Urinary bladder (tissue), 4 donors: Measurements from ENCODE around the gene VN1R2. TPM values are rescaled to one million over a fixed set of nuclear protein-coding genes. Genes with fewer than 3 reads are reported as not detected.
"Not testable (repeated sequence)": the region's sequence is repeated elsewhere in the genome, so short reads cannot be mapped to it uniquely, and the experiment has no call there.

Experiments
- DNase-seq: peaks from one replicate; pipeline ENCODE4 v3.0.0-alpha.2; 2015; ENCODE audit errors: extremely low spot score
- H3K27ac ChIP-seq: one replicate; pipeline ENCODE4 v1.5.1; 2013; ENCODE audit warnings: low read depth, mild to moderate bottlenecking, moderate library complexity
- H3K36me3 ChIP-seq: one replicate; pipeline ENCODE4 v1.6.1; 2013; ENCODE audit warnings: mild to moderate bottlenecking, moderate library complexity; ENCODE audit not compliant: insufficient read depth
- H3K4me1 ChIP-seq: one replicate; pipeline ENCODE4 v1.6.1; 2013; ENCODE audit warnings: mild to moderate bottlenecking, moderate library complexity; ENCODE audit not compliant: insufficient read depth
- H3K4me3 ChIP-seq: one replicate; pipeline ENCODE4 v1.5.1; 2013; ENCODE audit warnings: low read depth, low read length
- WGBS: extraction: QIAGEN DNeasy Blood & Tissue Kit; methylation state at CpG from one replicate; pipeline ENCODE4 v1.1.7; 2013; 5-methylcytosine and 5-hydroxymethylcytosine counted together
- polyA plus RNA-seq: library from polyadenylated mRNA; stranded (reverse); fragments of 200-250 nt; gene quantifications from one replicate; pipeline ENCODE4 v1.2.3, GENCODE V29; 2013
- total RNA-seq: library from RNA; depleted of rRNA; stranded (reverse); fragments of >200 nt; gene quantifications from one replicate; pipeline ENCODE4 v1.2.3, GENCODE V29; 2014
- donor health status: healthy with polysubstance abuse.
- donor health status: healthy.

Gene VN1R2
- not detected for total RNA-seq
- polyA plus RNA-seq: not detected

GRCh38 chr19:53257715-53258342 lies at the start of gene VN1R2:
Gene VN1R2, plus strand, starts transcription at chr19:53258292. Its CDS starts 84 bp downstream, at chr19:53258376.
- H3K4me1 ChIP-seq, H3K27ac ChIP-seq, H3K36me3 ChIP-seq, DNase-seq, H3K4me3 ChIP-seq: not testable (repeated sequence)
- 60% methylated on average over 14 of the region's 14 CpGs for WGBS

GRCh38 chr19:53211554-53211953 lies 46.5 kb upstream of the VN1R2 start:
- not testable (repeated sequence) for H3K4me3 ChIP-seq, H3K4me1 ChIP-seq, DNase-seq, H3K27ac ChIP-seq
- WGBS: 96% methylated on average over 3 of the region's 3 CpGs
- peaks cover 18% of the 10 kb centered on the region for H3K36me3 ChIP-seq

GRCh38 chr19:53212703-53213320 lies 45.3 kb upstream of the VN1R2 start:
- no peak for DNase-seq
- Histone ChIP-seq H3K36me3 (peaks cover 18% of the 10 kb centered on the region), H3K4me1 (no peaks in the 10 kb centered on the region), H3K27ac (no peak overlapping the region), H3K4me3 (no peak overlapping the region)
- 98% methylated on average over 2 of the region's 2 CpGs for whole genome bisulfite sequencing

- not testable (repeated sequence) for H3K4me1 ChIP-seq, H3K36me3 ChIP-seq, H3K4me3 ChIP-seq, DNase-seq, H3K27ac ChIP-seq
- WGBS: 97% methylated on average over 27 of the region's 28 CpGs
Observed at GRCh38 chr19:53222716-53223115, 35.4 kb upstream of the VN1R2 start.

- Histone ChIP-seq H3K4me3 (no peak overlapping the region), H3K4me1 (no peaks in the 10 kb centered on the region), H3K27ac (no peak overlapping the region), H3K36me3 (no peaks in the 10 kb centered on the region)
- 87% methylated on average over 14 of the region's 20 CpGs for WGBS
- no peak for DNase-seq
Observed at GRCh38 chr19:53224606-53225005, 33.5 kb upstream of the VN1R2 start.

GRCh38 chr19:53237114-53237777 lies 20.8 kb upstream of the VN1R2 start:
- Histone ChIP-seq H3K4me3 (no peak overlapping the region), H3K27ac (no peak overlapping the region), H3K4me1 (no peaks in the 10 kb centered on the region), H3K36me3 (peaks cover 9% of the 10 kb centered on the region)
- WGBS: 96% methylated on average over 4 of the region's 4 CpGs
- no peak for DNase-seq

GRCh38 chr19:53246498-53246897 lies 11.6 kb upstream of the VN1R2 start:
- Histone ChIP-seq H3K4me3 (no peak overlapping the region), H3K36me3 (peaks cover 7% of the 10 kb centered on the region), H3K4me1 (no peaks in the 10 kb centered on the region), H3K27ac (no peak overlapping the region)
- no peak for DNase-seq
- 93% methylated on average over 1 of the region's 1 CpG for WGBS

GRCh38 chr19:53254411-53255341 lies 3.4 kb upstream of the VN1R2 start, which contains the start of gene ZNF677:
Gene ZNF677, minus strand, starts transcription at chr19:53254873. Its CDS starts 3,323 bp downstream, at chr19:53251550.
- peak; percentile 68 for DNase-seq
- H3K27ac ChIP-seq: peak within 1 kb of the TSS; percentile 71
- peak within 1 kb of the TSS; percentile 74 for H3K4me3 ChIP-seq
- no peaks in the 10 kb centered on the region for H3K4me1 ChIP-seq
- H3K36me3 ChIP-seq: peaks cover 5% of the 10 kb centered on the region
- 2% methylated on average over 72 of the region's 72 CpGs for WGBS

GRCh38 chr19:53267623-53268022 lies 9.5 kb downstream of the VN1R2 start, which contains the start of gene VN1R4:
Gene VN1R4, minus strand, starts transcription at chr19:53267723. Its CDS starts 58 bp downstream, at chr19:53267665.
- not testable (repeated sequence) for H3K4me3 ChIP-seq, H3K36me3 ChIP-seq, H3K27ac ChIP-seq, DNase-seq, H3K4me1 ChIP-seq
- WGBS: 85% methylated on average over 4 of the region's 5 CpGs

- not testable (repeated sequence) for H3K4me3 ChIP-seq, H3K4me1 ChIP-seq, H3K36me3 ChIP-seq, DNase-seq, H3K27ac ChIP-seq
- WGBS: 91% methylated on average over 19 of the region's 27 CpGs
Observed at GRCh38 chr19:53269861-53270260, 11.8 kb downstream of the VN1R2 start.

- H3K4me1 ChIP-seq: no peaks in the 10 kb centered on the region
- no peak for DNase-seq
- H3K27ac ChIP-seq: no peak overlapping the region
- no peaks in the 10 kb centered on the region for H3K36me3 ChIP-seq
- H3K4me3 ChIP-seq: no peak overlapping the region
- WGBS: 84% methylated on average over 9 of the region's 9 CpGs
Observed at GRCh38 chr19:53272044-53272443, 14.0 kb downstream of the VN1R2 start.

GRCh38 chr19:53275480-53275879 lies 17.4 kb downstream of the VN1R2 start:
- no peak overlapping the region for H3K4me3 ChIP-seq
- no peaks in the 10 kb centered on the region for H3K36me3 ChIP-seq
- 93% methylated on average over 2 of the region's 2 CpGs for WGBS
- no peak overlapping the region for H3K27ac ChIP-seq
- DNase-seq: no peak
- no peaks in the 10 kb centered on the region for H3K4me1 ChIP-seq

- not testable (repeated sequence) for H3K4me1 ChIP-seq, H3K4me3 ChIP-seq, H3K36me3 ChIP-seq, H3K27ac ChIP-seq, DNase-seq
- 57% methylated on average over 2 of the region's 8 CpGs for WGBS
Observed at GRCh38 chr19:53281947-53282346, 23.9 kb downstream of the VN1R2 start.
